Thyroid gland (tissue), 4 donors: ENCODE data around the gene MASP1.

ENCODE experiments used
- POLR2A ChIP-seq, 2 donors: fragments of 450-650 bp; IDR thresholded peaks; one replicate each; pipeline ENCODE4 v1.6.1; 2017; ENCODE audit warnings: antibody characterized with exemption in 2 of 2, mild to moderate bottlenecking in 2 of 2, moderate library complexity in 1 of 2
- TF ChIP-seq, protein P1 (sequence below), 6 experiments: fragments of 200-600 bp in 3 of 6; fragments of 450-650 bp in 3 of 6; sonication (generic) in 3 of 6; IDR thresholded peaks; one replicate each; pipeline ENCODE4 v1.5.1; 2016 to 2019; ENCODE audit warnings: antibody characterized with exemption in 6 of 6, mild to moderate bottlenecking in 2 of 6, inconsistent platforms in 1 of 6, moderate library complexity in 1 of 6

DNA sequence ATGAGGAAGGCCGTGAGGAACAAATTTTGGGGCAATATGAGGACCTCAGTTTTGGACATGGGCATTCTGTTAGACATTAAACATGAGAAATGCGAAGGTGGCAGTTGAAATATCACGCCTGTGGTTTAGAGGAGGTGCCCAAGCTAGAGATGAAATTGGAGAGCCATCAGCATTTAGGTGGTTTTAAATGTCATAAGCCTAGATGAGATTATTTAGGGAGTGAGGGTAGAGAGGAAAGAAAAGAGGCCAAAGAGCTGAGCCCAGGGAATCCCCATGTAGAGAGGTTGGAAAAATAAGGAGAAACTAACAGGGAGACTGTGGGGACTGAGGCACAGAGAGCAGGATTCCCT lies 79.4 kb downstream of the MASP1 start:
- TF ChIP-seq, protein P1, sequence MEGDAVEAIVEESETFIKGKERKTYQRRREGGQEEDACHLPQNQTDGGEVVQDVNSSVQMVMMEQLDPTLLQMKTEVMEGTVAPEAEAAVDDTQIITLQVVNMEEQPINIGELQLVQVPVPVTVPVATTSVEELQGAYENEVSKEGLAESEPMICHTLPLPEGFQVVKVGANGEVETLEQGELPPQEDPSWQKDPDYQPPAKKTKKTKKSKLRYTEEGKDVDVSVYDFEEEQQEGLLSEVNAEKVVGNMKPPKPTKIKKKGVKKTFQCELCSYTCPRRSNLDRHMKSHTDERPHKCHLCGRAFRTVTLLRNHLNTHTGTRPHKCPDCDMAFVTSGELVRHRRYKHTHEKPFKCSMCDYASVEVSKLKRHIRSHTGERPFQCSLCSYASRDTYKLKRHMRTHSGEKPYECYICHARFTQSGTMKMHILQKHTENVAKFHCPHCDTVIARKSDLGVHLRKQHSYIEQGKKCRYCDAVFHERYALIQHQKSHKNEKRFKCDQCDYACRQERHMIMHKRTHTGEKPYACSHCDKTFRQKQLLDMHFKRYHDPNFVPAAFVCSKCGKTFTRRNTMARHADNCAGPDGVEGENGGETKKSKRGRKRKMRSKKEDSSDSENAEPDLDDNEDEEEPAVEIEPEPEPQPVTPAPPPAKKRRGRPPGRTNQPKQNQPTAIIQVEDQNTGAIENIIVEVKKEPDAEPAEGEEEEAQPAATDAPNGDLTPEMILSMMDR (IDR thresholded peaks at IDR 0.05): no peak
- no peak for TF ChIP-seq POLR2A (IDR thresholded peaks at IDR 0.05)
